Measurements from ENCODE around the gene CACNA1D. TPM values are rescaled to one million over a fixed set of nuclear protein-coding genes. Genes with fewer than 3 reads are reported as not detected.
"Not testable (repeated sequence)": the region's sequence is repeated elsewhere in the genome, so short reads cannot be mapped to it uniquely, and the experiment has no call there.

CACNA1D gene
- total RNA-seq = under 1 TPM; 0.31 to 0.32 TPM

DNA sequence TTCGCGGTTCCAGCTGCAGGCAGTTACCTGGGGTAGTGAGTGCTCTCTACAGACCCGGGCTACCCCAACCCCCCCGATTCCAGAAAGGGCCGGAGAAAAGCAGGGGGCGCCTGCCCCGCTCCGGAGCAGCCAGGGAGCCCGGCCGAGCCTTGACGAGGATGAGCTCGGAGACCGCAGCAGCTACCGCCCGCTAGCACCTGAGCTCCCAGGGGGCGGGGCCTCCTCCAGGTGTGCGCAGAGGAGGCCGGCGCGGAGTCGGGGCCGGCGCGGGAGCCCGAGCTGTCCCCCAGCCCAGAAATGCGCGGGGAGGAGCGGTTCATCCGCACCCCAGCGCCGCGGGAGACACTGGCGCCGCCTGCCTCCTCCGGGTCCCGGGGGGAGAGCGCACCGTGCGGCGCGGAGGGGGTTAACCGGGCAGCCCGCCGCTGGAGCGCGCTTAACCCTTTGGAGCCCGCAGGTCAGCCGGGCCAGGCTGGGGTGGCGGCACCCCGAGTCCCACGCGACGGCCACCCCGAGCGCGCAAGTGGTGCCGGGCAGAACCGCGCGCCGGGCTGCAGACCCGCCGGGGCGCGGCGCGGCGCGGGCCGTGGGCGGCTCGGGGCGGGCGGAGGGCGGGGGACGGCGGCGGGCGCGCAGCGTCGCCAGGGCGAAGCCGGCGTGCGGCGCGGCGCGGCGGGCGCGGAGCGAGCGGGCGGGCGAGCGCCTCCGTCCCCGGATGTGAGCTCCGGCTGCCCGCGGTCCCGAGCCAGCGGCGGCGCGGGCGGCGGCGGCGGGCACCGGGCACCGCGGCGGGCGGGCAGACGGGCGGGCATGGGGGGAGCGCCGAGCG is at the start of gene CACNA1D:
TSS of gene CACNA1D (plus strand) at position 649 of the 829 bp plus-strand sequence. CDS start 556 bp downstream, outside the sequence.
- H3K4me1 Mint-ChIP-seq (ENCODE audit: low read depth) = peaks cover 9% of the 10 kb centered on the region
- CTCF ChIA-PET = no interaction called here
- no peaks in the 10 kb centered on the region for H3K9me3 Mint-ChIP-seq (ENCODE audit: insufficient read depth)
- H3K27me3 Mint-ChIP-seq (ENCODE audit: low read depth) = peaks cover 66% of the 10 kb centered on the region
- ATAC-seq = peak; percentile 51
- DNase-seq = no peak
- POLR2A ChIA-PET = no interaction called here
- no peak within 1 kb of the TSS for H3K4me3 Mint-ChIP-seq
- peaks cover 2% of the 10 kb centered on the region for H3K36me3 Mint-ChIP-seq (ENCODE audit: low read depth)
- H3K27ac Mint-ChIP-seq = no peak within 1 kb of the TSS

DNA sequence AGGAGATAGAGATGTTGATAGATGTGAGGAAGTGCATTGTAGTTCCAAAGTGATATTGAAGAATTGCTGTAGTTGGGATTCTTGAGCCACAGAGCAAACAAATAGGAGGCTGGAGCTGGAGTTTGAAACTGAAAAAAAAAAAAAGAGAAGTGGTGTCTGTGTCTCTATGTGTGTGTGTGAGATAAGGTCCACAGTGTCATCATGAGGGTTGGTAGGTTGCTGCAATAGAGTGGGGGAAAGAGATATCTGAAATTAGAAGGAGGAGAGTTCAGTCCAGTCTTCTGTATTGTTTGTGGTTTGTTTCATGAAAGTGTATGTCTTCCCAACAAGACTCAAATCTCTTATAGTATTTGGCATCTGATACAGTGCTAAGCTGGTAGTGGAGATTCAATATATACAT is 37.3 kb upstream of the CACNA1D start:
- POLR2A ChIA-PET = interaction anchor here (0.6 kb wide), 1 partner anchor 341 kb away, joined by 4 read pairs; no protein-coding TSS in a partner anchor
- H3K9me3 Mint-ChIP-seq (ENCODE audit: insufficient read depth) = no peaks in the 10 kb centered on the region
- ATAC-seq (no peak), DNase-seq (no peak)
- H3K36me3 Mint-ChIP-seq (ENCODE audit: low read depth) = no peaks in the 10 kb centered on the region
- CTCF ChIA-PET = no interaction called here
- no peak overlapping the region for H3K4me3 Mint-ChIP-seq
- H3K27ac Mint-ChIP-seq = no peak overlapping the region
- peaks cover 9% of the 10 kb centered on the region for H3K27me3 Mint-ChIP-seq (ENCODE audit: low read depth)
- H3K4me1 Mint-ChIP-seq (ENCODE audit: low read depth) = no peaks in the 10 kb centered on the region

DNA sequence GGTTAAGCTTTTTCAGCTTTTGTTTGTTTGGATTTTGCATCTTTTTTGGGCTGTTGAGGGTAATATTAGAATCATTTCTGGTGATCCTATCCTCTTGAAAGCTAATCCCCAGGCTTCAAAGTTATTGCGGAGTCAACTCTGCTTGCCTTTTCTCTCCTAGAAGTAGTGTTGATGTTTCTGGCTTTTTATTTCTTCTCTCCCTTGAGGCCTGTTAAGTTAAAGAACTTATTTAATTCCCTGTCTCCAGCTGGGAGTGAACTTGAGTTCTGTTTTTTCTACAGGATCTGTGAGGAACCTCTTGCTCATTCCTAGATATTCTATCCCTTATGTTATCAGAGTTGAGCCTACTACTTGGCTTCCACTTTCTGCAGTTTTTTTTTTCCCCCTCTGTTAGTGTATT is 34.1 kb upstream of the CACNA1D start:
- H3K27ac Mint-ChIP-seq = no peak overlapping the region

DNA sequence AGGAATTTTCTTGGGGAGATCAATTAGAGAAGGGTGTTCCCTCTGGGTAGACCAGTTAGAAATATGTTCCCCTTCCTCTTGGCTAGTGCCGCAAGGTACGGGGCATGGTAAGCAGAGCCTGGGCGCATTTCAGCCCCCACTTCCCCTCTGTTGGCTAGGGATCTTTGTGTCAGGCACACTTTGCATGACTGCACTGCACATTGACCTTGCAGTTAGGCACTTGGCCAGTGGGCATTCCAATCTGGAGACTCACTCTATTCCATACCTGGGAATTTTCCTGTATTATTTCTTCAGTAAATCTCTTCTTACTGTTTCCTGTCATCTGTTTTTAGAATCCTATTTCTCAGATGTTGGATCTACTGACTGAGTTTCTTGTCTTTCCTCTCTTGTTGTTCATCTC is 30.0 kb upstream of the CACNA1D start:
- ChIA-PET POLR2A (no interaction called here), CTCF (no interaction called here)
- H3K27ac Mint-ChIP-seq = no peak overlapping the region
- H3K9me3 Mint-ChIP-seq (ENCODE audit: insufficient read depth) = no peaks in the 10 kb centered on the region
- H3K36me3 Mint-ChIP-seq (ENCODE audit: low read depth) = no peaks in the 10 kb centered on the region
- H3K27me3 Mint-ChIP-seq (ENCODE audit: low read depth) = peaks cover 20% of the 10 kb centered on the region
- ATAC-seq (no peak), DNase-seq (no peak)
- H3K4me3 Mint-ChIP-seq = no peak overlapping the region
- no peaks in the 10 kb centered on the region for H3K4me1 Mint-ChIP-seq (ENCODE audit: low read depth)

More for the DNA sequence above, 34.1 kb upstream of the CACNA1D start:
- Mint-ChIP-seq H3K4me1 (ENCODE audit: low read depth) (no peaks in the 10 kb centered on the region), H3K36me3 (ENCODE audit: low read depth) (no peaks in the 10 kb centered on the region), H3K4me3 (no peak overlapping the region), H3K27me3 (ENCODE audit: low read depth) (peaks cover 15% of the 10 kb centered on the region), H3K9me3 (ENCODE audit: insufficient read depth) (no peaks in the 10 kb centered on the region)
- POLR2A ChIA-PET = no interaction called here
- DNase-seq = no peak
- ATAC-seq = no peak
- CTCF ChIA-PET = no interaction called here

DNA sequence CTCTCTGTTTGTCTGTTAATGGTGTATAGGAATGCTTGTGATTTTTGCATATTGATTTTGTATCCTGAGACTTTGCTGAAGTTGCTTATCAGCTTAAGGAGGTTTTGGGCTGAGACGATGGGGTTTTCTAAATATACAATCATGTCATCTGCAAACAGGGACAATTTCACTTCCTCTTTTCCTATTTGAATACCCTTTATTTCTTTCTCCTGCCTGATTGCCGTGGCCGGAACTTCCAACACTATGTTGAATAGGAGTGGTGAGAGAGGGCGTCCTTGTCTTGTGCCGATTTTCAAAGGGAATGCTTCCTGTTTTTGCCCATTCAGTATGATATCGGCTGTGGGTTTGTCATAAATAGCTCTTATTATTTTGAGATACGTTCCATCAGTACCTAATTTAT is 24.7 kb upstream of the CACNA1D start:
- H3K4me1 Mint-ChIP-seq (ENCODE audit: low read depth); DNase-seq; H3K36me3 Mint-ChIP-seq (ENCODE audit: low read depth); ATAC-seq; CTCF ChIA-PET; H3K27ac Mint-ChIP-seq; H3K4me3 Mint-ChIP-seq; H3K9me3 Mint-ChIP-seq (ENCODE audit: insufficient read depth); POLR2A ChIA-PET: not testable (repeated sequence)
- peaks cover 23% of the 10 kb centered on the region for H3K27me3 Mint-ChIP-seq (ENCODE audit: low read depth)

DNA sequence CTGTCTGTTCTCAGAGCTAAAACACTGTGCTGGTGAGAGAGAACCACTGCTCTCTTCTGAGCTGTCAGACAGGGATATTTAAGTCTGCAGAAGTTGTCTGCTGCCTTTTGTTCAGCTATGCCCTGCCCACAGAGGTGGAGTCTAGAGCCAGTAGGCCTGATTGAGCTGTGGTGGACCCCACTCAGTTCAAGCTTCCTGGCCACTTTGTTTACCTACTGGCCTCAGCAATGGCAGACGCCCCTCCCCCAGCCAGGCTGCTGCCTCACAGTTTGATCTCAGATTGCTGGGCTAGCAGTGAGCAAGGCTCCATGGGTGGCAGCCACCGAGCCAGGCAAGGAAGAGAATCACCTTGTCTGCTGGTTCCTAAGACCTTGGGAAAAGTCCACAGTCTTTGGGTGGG is 21.0 kb upstream of the CACNA1D start:
- ATAC-seq = no peak
- no peaks in the 10 kb centered on the region for H3K9me3 Mint-ChIP-seq (ENCODE audit: insufficient read depth)
- CTCF ChIA-PET = no interaction called here
- POLR2A ChIA-PET = no interaction called here
- no peak overlapping the region for H3K27ac Mint-ChIP-seq
- H3K36me3 Mint-ChIP-seq (ENCODE audit: low read depth) = no peaks in the 10 kb centered on the region
- H3K4me1 Mint-ChIP-seq (ENCODE audit: low read depth) = no peaks in the 10 kb centered on the region
- no peak for DNase-seq
- H3K4me3 Mint-ChIP-seq = no peak overlapping the region
- H3K27me3 Mint-ChIP-seq (ENCODE audit: low read depth) = peaks cover 20% of the 10 kb centered on the region

DNA sequence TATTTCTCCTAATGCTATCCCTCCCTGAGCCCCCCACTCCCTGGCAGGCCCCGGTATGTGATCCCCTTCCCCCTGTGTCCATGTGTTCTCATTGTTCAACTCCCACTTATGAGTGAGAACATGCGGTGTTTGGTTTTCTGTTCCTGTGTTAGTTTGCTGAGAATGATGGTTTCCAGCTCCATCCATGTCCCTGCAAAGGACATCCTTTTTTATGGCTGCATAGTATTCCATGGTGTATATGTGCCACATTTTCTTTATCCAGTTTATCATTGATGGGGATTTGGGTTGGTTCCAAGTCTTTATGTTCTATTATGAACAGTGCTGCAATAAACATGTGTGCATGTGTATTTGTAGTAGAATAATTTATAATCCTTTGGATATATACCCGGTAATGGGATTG is 18.0 kb upstream of the CACNA1D start:
- H3K27me3 Mint-ChIP-seq (ENCODE audit: low read depth); ATAC-seq; H3K36me3 Mint-ChIP-seq (ENCODE audit: low read depth); DNase-seq; H3K4me3 Mint-ChIP-seq; POLR2A ChIA-PET; H3K9me3 Mint-ChIP-seq (ENCODE audit: insufficient read depth); H3K27ac Mint-ChIP-seq; H3K4me1 Mint-ChIP-seq (ENCODE audit: low read depth); CTCF ChIA-PET: not testable (repeated sequence)

DNA sequence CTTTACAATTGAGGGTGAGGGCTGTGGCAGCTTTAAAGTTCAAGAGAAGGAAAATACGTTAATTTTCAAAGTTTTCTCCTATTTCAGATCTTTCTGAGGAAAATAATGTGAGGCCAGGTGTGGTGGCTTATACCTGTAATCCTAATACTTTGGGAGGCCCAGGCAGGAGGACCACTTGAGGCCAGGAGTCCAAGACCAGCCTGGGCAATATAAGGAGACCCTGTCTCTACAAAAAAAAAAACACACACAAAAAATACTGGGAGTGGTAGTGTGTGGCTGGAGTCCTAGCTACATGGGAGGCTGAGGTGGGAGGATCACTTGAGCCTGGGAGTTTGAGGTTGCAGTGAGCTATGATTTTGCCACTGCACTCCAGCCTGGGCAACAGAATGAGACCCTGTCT is 16.7 kb upstream of the CACNA1D start:
- CTCF ChIA-PET; ATAC-seq; H3K9me3 Mint-ChIP-seq (ENCODE audit: insufficient read depth); POLR2A ChIA-PET; H3K4me3 Mint-ChIP-seq; H3K4me1 Mint-ChIP-seq (ENCODE audit: low read depth); H3K27ac Mint-ChIP-seq; H3K36me3 Mint-ChIP-seq (ENCODE audit: low read depth); H3K27me3 Mint-ChIP-seq (ENCODE audit: low read depth); DNase-seq: not testable (repeated sequence)

DNA sequence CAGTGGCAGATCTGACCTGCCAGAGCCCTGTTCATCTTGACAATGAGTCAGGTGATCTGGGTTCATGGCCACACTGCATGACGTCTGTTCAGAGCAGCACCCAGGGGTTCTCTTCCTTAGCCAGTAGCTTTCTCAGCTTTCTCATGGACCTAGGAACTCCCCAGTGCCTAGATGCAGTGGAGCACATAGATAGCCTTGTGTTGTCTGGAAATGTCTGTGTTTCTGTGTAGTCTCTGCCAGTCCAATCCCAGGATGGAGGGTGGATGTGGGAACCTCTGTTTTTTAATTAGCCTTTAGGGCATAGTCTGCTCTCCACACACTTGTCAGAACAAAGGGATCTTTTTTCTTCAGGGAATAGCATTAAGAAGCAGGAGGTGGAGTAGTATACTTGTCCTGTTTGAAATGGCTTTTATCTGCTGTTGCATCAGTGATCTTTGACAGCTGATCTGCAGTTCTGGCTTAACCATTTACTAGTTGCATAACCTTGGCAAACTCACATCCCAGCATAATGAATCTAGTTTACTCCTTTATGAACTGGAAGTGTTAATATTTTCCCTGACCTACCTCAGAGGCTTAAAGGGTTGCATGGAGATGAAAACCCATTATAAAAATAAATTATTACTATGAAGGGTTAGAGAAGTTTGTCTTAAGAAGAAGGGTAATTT is 16.1 kb upstream of the CACNA1D start:
- ChIA-PET CTCF (interaction anchor here (1.3 kb wide), 1 partner anchor 103 kb away, joined by 3 read pairs; no protein-coding TSS in a partner anchor), POLR2A (no interaction called here)
- peaks cover 10% of the 10 kb centered on the region for H3K27me3 Mint-ChIP-seq (ENCODE audit: low read depth)
- no peaks in the 10 kb centered on the region for H3K36me3 Mint-ChIP-seq (ENCODE audit: low read depth)
- no peak overlapping the region for H3K27ac Mint-ChIP-seq
- DNase-seq (no peak), ATAC-seq (no peak)
- no peak overlapping the region for H3K4me3 Mint-ChIP-seq
- H3K9me3 Mint-ChIP-seq (ENCODE audit: insufficient read depth) = no peaks in the 10 kb centered on the region
- H3K4me1 Mint-ChIP-seq (ENCODE audit: low read depth) = no peaks in the 10 kb centered on the region

DNA sequence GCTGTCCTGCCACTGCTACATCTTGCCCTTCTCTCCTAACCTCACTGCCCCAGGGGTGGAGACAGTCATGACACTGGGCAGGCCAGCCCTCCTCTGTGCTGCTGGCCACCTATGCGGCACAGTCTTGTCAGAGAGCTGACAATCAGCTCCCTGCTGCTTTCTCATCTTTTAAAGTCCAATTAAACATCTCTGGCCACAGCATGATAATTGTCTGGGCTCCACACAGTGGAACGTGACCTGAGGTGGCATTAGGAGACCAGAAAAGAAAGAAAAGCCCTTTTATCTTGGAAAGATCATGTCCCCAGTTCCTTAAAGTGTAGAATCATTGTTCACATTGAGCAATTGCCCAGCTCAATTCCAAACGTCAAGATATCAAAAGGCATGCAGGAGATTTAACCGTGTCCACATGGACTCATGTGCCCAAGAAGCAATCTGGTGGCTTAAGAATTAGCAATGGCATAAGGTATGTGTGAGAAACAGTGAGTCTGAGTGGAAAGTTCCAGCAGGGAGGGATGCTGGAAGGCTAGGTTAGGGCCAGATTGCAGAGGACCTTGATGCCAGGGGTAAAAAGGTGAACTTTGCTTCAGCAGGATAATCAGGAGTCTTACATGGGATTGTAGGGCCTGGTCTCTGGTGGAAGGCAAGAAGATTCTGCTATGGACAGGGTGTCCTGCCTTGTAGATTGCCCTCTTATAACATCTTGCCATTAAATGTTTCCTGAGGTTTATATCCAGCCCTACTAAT is 15.3 kb upstream of the CACNA1D start:
- ChIA-PET CTCF (interaction anchor here (1.3 kb wide), 1 partner anchor 104 kb away, joined by 3 read pairs; no protein-coding TSS in a partner anchor), POLR2A (no interaction called here)
- ATAC-seq = no peak
- Mint-ChIP-seq H3K36me3 (ENCODE audit: low read depth) (no peaks in the 10 kb centered on the region), H3K4me3 (no peak overlapping the region), H3K4me1 (ENCODE audit: low read depth) (no peaks in the 10 kb centered on the region), H3K27ac (no peak overlapping the region), H3K9me3 (ENCODE audit: insufficient read depth) (no peaks in the 10 kb centered on the region), H3K27me3 (ENCODE audit: low read depth) (peaks cover 10% of the 10 kb centered on the region)
- DNase-seq = no peak

DNA sequence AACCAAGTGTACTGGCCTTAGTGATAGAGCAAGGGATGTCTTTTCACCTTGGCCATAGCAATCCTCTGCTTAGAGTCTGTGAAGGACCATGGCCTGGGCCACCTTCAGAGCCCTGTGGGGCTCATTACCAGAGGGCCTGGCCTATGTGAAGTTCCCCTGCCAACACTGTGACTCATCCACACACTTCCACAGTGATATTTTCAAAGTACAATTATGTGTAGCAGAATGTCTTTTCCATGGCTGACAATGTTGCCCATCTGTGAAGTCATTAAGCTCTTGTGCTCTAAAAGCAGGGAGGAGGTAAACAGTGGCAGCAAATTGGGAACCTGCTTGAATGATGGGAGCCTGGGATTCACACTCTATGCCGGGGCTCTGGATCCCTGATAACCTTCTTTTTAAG is 12.2 kb upstream of the CACNA1D start:
- no peaks in the 10 kb centered on the region for H3K4me1 Mint-ChIP-seq (ENCODE audit: low read depth)
- ATAC-seq = no peak
- peaks cover 12% of the 10 kb centered on the region for H3K27me3 Mint-ChIP-seq (ENCODE audit: low read depth)
- H3K9me3 Mint-ChIP-seq (ENCODE audit: insufficient read depth) = no peaks in the 10 kb centered on the region
- DNase-seq = no peak
- no peak overlapping the region for H3K27ac Mint-ChIP-seq
- H3K36me3 Mint-ChIP-seq (ENCODE audit: low read depth) = no peaks in the 10 kb centered on the region
- no peak overlapping the region for H3K4me3 Mint-ChIP-seq
- ChIA-PET POLR2A (no interaction called here), CTCF (no interaction called here)

DNA sequence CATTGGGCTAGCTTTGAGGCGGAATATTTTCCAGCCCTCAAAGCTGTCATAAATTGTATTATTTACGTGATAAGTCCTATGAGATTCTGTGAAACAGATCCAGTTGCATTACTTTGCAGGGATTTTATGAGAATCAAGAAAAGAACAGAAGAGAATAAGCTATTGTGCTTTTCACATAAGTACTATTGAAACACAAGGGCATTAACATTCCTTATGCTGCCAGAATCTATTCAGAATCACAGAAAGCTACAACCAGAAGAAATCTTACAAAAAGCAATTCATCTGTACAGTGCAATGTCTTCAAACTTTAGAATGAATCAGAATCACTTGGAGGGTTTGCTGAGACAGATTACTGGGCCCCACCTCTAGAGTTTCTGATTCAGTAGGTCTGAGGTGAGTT is 10.6 kb upstream of the CACNA1D start:
- peaks cover 18% of the 10 kb centered on the region for H3K27me3 Mint-ChIP-seq (ENCODE audit: low read depth)

More for the DNA sequence above, 10.6 kb upstream of the CACNA1D start:
- no peaks in the 10 kb centered on the region for H3K4me1 Mint-ChIP-seq (ENCODE audit: low read depth)
- DNase-seq (no peak), ATAC-seq (no peak)
- ChIA-PET CTCF (no interaction called here), POLR2A (interaction anchor here (0.6 kb wide), 1 partner anchor 17 kb away, joined by 6 read pairs; no protein-coding TSS in a partner anchor)
- no peak overlapping the region for H3K27ac Mint-ChIP-seq
- H3K9me3 Mint-ChIP-seq (ENCODE audit: insufficient read depth) = no peaks in the 10 kb centered on the region
- no peaks in the 10 kb centered on the region for H3K36me3 Mint-ChIP-seq (ENCODE audit: low read depth)
- H3K4me3 Mint-ChIP-seq = no peak overlapping the region
